Heart left ventricle (tissue), 16 donors: Measurements from ENCODE around the gene CCDC178. TPM values are rescaled to one million over a fixed set of nuclear protein-coding genes. Genes with fewer than 3 reads are reported as not detected.

Experiments used
- ATAC-seq, 4 donors: fragments of 200-7000 bp; cut with Tn5 transposase; one replicate each; pipeline ENCODE4 v1.9.1; 2020 to 2022; ENCODE audit warnings: moderate library complexity in 4 of 4, mild to moderate bottlenecking in 3 of 4, moderate number of reproducible peaks in 1 of 4
- DNase-seq, 5 donors: peaks; one replicate each; pipeline ENCODE4 v3.0.0-alpha.2; 2020
- H3K27ac ChIP-seq, 12 donors: fragments of 200-600 bp; sonication (generic) in 4 of 12; one replicate each; pipeline versions ENCODE4 v1.5.0 to v1.8.0; 2016 to 2022; ENCODE audit warnings: mild to moderate bottlenecking in 2 of 12
- H3K27me3 ChIP-seq, 9 donors: fragments of 200-600 bp; sonication (generic) in 2 of 9; one replicate each; pipeline versions ENCODE4 v1.5.1 to v1.8.0; 2016 to 2022; ENCODE audit warnings: mild to moderate bottlenecking in 3 of 9
- H3K36me3 ChIP-seq, 9 donors: fragments of 200-600 bp; sonication (generic) in 2 of 9; one replicate each; pipeline versions ENCODE4 v1.5.0 to v1.8.0; 2018 to 2022; ENCODE audit warnings: mild to moderate bottlenecking in 2 of 9
- H3K4me1 ChIP-seq, 12 donors: fragments of 200-600 bp; sonication (generic) in 4 of 12; one replicate each; pipeline versions ENCODE4 v1.5.0 to v1.8.0; 2016 to 2022; ENCODE audit warnings: mild to moderate bottlenecking in 3 of 12
- H3K4me3 ChIP-seq, 12 donors: fragments of 200-600 bp; sonication (generic) in 4 of 12; one replicate each; pipeline versions ENCODE4 v1.5.0 to v1.8.0; 2017 to 2022; ENCODE audit warnings: mild to moderate bottlenecking in 9 of 12, moderate library complexity in 4 of 12
- H3K9me3 ChIP-seq, 12 donors: fragments of 200-600 bp; sonication (generic) in 4 of 12; one replicate each; pipeline versions ENCODE4 v1.5.0 to v1.8.0; 2016 to 2022; ENCODE audit warnings: mild to moderate bottlenecking in 1 of 12
- CTCF ChIP-seq, 12 donors: fragments of 200-600 bp; sonication (generic) in 4 of 12; IDR thresholded peaks; one replicate each; pipeline versions ENCODE4 v1.5.0 to v1.8.0; 2018 to 2022; ENCODE audit warnings: antibody characterized with exemption in 12 of 12, mild to moderate bottlenecking in 5 of 12
- POLR2A ChIP-seq, 2 donors: fragments of 450-650 bp; IDR thresholded peaks; one replicate each; pipeline ENCODE4 v1.6.1; 2017; ENCODE audit warnings: antibody characterized with exemption in 2 of 2, mild to moderate bottlenecking in 2 of 2, moderate library complexity in 2 of 2
- WGBS, 4 donors: extraction: QIAGEN DNeasy Blood & Tissue Kit in 2 of 4; methylation state at CpG; one replicate each; pipeline versions ENCODE4 v1.1.5 to v1.1.7; 2013 to 2018; 5-methylcytosine and 5-hydroxymethylcytosine counted together
- intact Hi-C, 10 donors: fragments of 100-400 bp; cut with DNase I; formaldehyde crosslinking; loops; one replicate each; pipeline versions ENCODE4 v1.11.1 to v1.14.2; 2022
- polyA plus RNA-seq, 2 donors: library from polyadenylated mRNA; stranded (reverse); fragments of 200-250 nt; gene quantifications; one replicate each; pipeline ENCODE4 v1.2.3, GENCODE V29; 2013
- total RNA-seq, 9 donors: library from RNA; depleted of rRNA in 2 of 9; stranded (reverse); fragments of >200 nt in 2 of 9; fragmentation: NEBNext Ultra II Directional in 3 of 9; extraction: Animal tissue kit (Norgen Biotek cat#: 25700) in 3 of 9; gene quantifications; one replicate each; pipeline versions ENCODE4 v1.1.0 to v1.2.4, GENCODE V29; 2016 to 2023
- donor health status: ischemic (EF 13 %, LVEDD 7.1; RV severe dilation, severe dysfunction).
- donor health status: healthy with polysubstance abuse.
- donor health status: DM: no; HTN: yes; CAD: no.
- donor health status: DM: no; HTN: no; CAD: no.
- donor health status: ischemic (EF 25% LVEDD 6.9; RV normal size, moderate dysfunction).
- donor health status: ischemic (EF 25% LVEDD 5.7; RV mildly dilated, moderate dysfunction).
- donor health status: healthy.
- donor health status: DM: yes; HTN: yes; CAD: no.
- donor health status: ischemic (EF 35%, LVEDD 5.7; RV mildly dilated, moderate dysfunction).
- donor health status: nonischemic (EF 11% LVEDD 7.7; RV severe dilation, severe dysfunction).
- donor health status: DM: yes; HTN: yes; CAD: no.
- donor health status: PGD.
- donor health status: ischemic (EF 29% LVEDD 5.4; RV normal size, mild dysfunction).
- donor health status: nonischemic (EF 23%, LVEDD 6.1; RV moderate dilation, normal function).

Gene CCDC178
- total and polyA plus RNA-seq, 11 donors: 0.23 to 1.00 (median 0.41) TPM; not detected in 3

GRCh38 chr18:32983721-32984120 is 456.8 kb downstream of the CCDC178 start:
- Histone ChIP-seq H3K27me3 (no peaks in the 10 kb centered on the region), H3K36me3 (no peaks in the 10 kb centered on the region), H3K4me3 (no peak overlapping the region), H3K4me1 (no peaks in the 10 kb centered on the region), H3K9me3 (no peaks in the 10 kb centered on the region), H3K27ac (no peak overlapping the region)
- ATAC-seq (no peak), DNase-seq (no peak)
- intact Hi-C loops: no loop called here
- TF ChIP-seq CTCF (IDR thresholded peaks at IDR 0.05) (no peak), POLR2A (IDR thresholded peaks at IDR 0.05) (no peak)
- 57 to 65% (median 62%) methylated on average over 1 of the region's 1 CpG for WGBS, 4 donors

- 65 to 75% (median 66%) methylated on average over 2 of the region's 2 CpGs for WGBS, 4 donors
- Histone ChIP-seq H3K9me3 (no peaks in the 10 kb centered on the region), H3K36me3 (no peaks in the 10 kb centered on the region), H3K27me3 (no peaks in the 10 kb centered on the region), H3K4me3 (no peak overlapping the region), H3K27ac (no peak overlapping the region), H3K4me1 (no peaks in the 10 kb centered on the region)
- ATAC-seq (no peak), DNase-seq (no peak)
- intact Hi-C loops: no loop called here
- no peak for TF ChIP-seq CTCF (IDR thresholded peaks at IDR 0.05)
- TF ChIP-seq POLR2A (IDR thresholded peaks at IDR 0.05): no peak
These were observed 459.6 kb downstream of the CCDC178 start for GRCh38 chr18:32980896-32981295.

- ATAC-seq (no peak), DNase-seq (no peak)
- Histone ChIP-seq H3K9me3 (peaks cover 0 to 6% (median 0%) of the 10 kb centered on the region in 12 donors), H3K4me1 (no peaks in the 10 kb centered on the region), H3K27ac (no peak overlapping the region), H3K36me3 (no peaks in the 10 kb centered on the region), H3K27me3 (no peaks in the 10 kb centered on the region), H3K4me3 (no peak overlapping the region)
- intact Hi-C loops: no loop called here
- TF ChIP-seq CTCF (IDR thresholded peaks at IDR 0.05) (no peak), POLR2A (IDR thresholded peaks at IDR 0.05) (no peak)
These were observed 465.0 kb downstream of the CCDC178 start for GRCh38 chr18:32975501-32975900.

GRCh38 chr18:32975163-32975436 is 465.4 kb downstream of the CCDC178 start:
- TF ChIP-seq POLR2A (IDR thresholded peaks at IDR 0.05): no peak
- Histone ChIP-seq H3K4me1 (no peaks in the 10 kb centered on the region), H3K4me3 (no peak overlapping the region), H3K27ac (no peak overlapping the region), H3K36me3 (no peaks in the 10 kb centered on the region), H3K9me3 (peaks cover 0 to 6% (median 0%) of the 10 kb centered on the region in 12 donors), H3K27me3 (no peaks in the 10 kb centered on the region)
- intact Hi-C loops: no loop called here
- WGBS, 4 donors: 83 to 94% (median 88%) methylated on average over 1 of the region's 1 CpG
- ATAC-seq: no peak
- DNase-seq: no peak

- H3K4me1 ChIP-seq: no peaks in the 10 kb centered on the region
- peaks cover 0 to 6% (median 0%) of the 10 kb centered on the region in 12 donors for H3K9me3 ChIP-seq
- no peaks in the 10 kb centered on the region for H3K36me3 ChIP-seq
- H3K27me3 ChIP-seq: no peaks in the 10 kb centered on the region
- intact Hi-C loops: no loop called here
- 45 to 65% (median 55%) methylated on average over 4 of the region's 4 CpGs for WGBS, 4 donors
- ATAC-seq: no peak
- no peak for TF ChIP-seq CTCF (IDR thresholded peaks at IDR 0.05)
- no peak for TF ChIP-seq POLR2A (IDR thresholded peaks at IDR 0.05)
- H3K4me3 ChIP-seq: no peak overlapping the region
- H3K27ac ChIP-seq: no peak overlapping the region
- DNase-seq: no peak
These were observed 465.9 kb downstream of the CCDC178 start for GRCh38 chr18:32974421-32975162.
